GM18951 (cell line): ENCODE results near the gene VAV2.
"Not testable (repeated sequence)": the region's sequence is repeated elsewhere in the genome, so short reads cannot be mapped to it uniquely, and the experiment has no call there.

Experiments
- POLR2A ChIP-seq: IDR thresholded peaks from 4 replicates; pipeline ENCODE4 v1.6.1; 2011; ENCODE audit warnings: mild to moderate bottlenecking; ENCODE audit not compliant: insufficient read length, insufficient read depth; ENCODE audit errors: extremely low read depth
- in situ Hi-C: fragments of 300-500 bp; cut with MboI; formaldehyde crosslinking; loops from one replicate; pipeline ENCODE4 v1.12.0; 2022; ENCODE audit warnings: low sequenced_read_pairs, mixed read lengths, inconsistent platforms; ENCODE audit not compliant: unreplicated experiment

The VAV2 gene

DNA sequence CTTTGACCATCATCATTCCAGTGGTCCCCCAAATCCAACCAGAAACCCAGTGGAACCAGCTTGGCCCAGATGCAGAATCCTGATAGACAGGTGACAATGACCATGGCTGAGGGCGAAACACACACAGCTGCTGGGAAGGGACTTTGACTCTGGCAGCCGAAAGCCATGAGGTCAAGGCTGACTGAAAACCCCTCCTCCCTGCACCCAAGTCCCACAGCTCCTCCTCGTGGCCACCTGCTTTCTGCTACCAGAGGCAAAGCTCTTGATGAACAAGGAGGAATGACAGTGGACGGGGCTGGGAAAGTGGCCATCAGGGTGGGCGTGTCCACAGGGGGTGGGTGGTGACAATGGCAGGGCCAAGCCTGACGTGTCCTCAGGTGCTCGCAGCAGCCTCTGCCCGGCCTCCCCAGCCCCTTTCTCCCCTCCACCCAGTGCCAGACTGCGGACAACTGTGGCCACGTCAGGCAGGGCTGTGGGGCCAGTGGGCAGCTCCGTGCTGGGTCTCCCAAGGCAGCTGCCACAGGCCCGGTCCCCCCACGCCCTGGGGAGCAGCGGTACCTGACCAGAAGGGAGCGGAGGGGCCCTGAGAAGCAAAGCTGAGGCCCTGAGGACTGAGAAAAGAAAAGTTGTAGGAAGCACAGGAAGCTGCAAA, 223.1 kb downstream of the VAV2 start:
- in situ Hi-C loops, result no loop called here
- TF ChIP-seq POLR2A, result no peak

DNA sequence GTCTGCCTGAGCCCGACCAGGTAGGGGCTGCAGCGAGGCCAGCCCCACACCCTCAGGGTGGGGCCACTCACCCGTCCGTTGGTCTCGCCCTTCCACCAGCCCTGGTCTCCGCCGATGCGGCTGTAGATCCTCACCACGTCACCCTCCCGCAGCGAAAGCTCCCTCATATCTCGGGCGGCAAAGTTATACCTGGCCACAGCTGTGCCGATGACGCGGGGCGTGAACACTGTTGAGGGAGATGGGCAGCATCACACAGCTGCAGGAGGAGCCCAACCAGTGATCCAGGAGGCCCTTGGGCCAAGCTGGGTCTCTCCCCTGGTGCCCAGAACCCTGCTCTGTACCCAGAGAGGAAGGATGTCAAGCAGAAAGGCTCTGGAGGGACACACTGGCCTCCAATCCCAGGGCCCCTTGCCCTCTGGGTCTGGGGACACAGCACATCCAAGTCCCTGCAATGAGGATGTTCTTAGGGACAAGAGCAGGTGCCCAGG, 223.7 kb downstream of the VAV2 start:
- no peak for TF ChIP-seq POLR2A
- in situ Hi-C loops, result no loop called here

DNA sequence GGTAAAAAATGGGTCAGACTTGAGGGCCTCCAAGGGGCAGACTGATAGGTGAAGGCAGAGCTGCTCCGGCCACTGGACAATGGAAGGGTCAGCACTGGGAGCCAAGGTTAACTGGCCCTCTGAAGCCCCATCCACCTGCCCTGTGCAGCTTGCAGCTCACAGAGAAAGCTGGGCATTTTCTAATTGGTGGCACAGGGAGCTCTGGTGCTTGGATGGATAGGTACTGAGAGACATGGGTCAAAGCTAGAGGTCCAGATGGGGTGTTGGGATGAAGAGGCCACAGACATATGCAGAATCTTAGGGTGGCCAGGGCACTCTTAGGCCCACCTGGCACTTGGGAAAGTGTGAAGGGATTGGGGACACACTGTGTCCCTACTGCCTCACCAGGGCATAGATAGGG, 224.5 kb downstream of the VAV2 start:
- no peak for TF ChIP-seq POLR2A

DNA sequence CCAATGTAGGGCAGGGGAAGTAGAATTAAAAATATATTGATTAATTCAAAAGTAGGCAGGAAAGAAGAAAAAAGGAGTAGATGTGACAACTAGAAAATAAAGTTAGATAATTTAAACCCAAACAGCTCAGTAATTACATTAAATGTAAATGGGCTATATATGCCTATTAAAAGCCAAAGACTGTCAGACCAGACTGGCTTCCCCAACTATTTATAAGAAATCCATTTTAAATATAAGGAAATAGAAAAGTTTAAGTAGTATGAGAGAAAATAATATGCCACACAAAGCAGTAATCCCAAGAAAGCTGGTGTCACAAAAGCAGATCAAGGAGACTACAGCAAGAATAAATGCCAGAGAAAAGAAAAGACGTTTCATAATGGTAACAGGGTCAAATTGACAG, 225.1 kb downstream of the VAV2 start:
- in situ Hi-C loops, result no loop called here

More for the DNA sequence above, 224.5 kb downstream of the VAV2 start:
- in situ Hi-C loops, result no loop called here

DNA sequence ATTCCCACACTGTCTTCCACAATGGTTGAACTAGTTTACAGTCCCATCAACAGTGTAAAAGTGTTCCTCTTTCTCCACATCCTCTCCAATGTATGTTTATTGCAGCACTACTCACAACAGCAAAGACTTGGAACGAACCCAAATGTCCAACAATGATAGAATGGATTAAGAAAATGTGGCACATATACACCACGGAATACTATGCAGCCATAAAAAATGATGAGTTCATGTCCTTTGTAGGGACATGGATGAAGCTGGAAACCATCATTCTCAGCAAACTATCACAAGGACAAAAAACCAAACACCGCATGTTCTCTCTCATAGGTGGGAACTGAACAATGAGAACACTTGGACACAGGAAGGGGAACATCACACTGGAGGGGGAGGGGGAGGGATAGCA, 225.9 kb downstream of the VAV2 start:
- in situ Hi-C loops, result not testable (repeated sequence)

More for the DNA sequence above, 225.1 kb downstream of the VAV2 start:
- no peak for TF ChIP-seq POLR2A

DNA sequence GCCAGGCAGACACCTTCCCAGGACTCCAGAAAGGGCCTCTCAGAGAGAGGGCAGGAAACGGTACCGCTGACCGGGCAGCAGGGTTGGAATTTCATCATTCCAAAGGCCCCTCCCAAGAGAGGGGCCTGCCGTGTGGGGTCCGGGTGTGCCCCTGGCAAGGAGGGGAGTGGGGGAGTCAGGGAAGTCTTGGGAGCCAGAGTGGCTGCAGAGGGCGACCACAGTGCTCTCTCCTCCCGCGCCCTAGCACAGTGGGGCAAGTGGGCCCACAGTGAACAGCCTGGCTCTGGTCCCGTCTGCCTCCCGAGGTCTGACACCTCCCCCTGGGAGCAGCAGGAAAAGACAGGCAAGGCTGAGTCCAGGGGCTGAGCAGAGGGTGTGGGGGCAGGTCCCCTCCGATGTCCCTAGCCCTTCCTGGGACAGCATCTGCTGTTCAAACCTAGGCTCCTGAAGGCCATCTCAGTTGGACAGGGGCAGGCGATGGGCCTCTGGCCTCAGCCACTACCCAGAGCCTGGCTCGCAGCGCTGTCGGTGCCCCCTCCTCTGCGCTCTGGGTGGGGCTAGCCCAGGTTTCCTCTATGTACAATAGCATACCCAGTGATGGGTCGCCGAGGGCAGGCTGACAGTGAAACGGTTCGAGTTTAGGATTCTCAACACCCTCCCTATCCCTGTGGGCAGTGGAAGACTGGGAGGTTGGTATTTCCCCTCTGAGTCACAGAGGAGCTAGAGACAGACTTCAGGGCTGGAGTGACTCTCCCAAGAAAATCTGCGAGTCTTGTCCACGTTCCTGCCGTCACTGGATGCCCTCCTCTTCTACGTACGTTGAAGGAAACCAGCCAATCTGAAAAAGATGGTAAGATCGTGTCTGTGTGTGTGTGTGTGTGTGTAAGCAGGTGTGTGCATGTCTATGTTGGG, 228.6 kb downstream of the VAV2 start:
- in situ Hi-C loops, result no loop called here
- TF ChIP-seq POLR2A, result no peak

DNA sequence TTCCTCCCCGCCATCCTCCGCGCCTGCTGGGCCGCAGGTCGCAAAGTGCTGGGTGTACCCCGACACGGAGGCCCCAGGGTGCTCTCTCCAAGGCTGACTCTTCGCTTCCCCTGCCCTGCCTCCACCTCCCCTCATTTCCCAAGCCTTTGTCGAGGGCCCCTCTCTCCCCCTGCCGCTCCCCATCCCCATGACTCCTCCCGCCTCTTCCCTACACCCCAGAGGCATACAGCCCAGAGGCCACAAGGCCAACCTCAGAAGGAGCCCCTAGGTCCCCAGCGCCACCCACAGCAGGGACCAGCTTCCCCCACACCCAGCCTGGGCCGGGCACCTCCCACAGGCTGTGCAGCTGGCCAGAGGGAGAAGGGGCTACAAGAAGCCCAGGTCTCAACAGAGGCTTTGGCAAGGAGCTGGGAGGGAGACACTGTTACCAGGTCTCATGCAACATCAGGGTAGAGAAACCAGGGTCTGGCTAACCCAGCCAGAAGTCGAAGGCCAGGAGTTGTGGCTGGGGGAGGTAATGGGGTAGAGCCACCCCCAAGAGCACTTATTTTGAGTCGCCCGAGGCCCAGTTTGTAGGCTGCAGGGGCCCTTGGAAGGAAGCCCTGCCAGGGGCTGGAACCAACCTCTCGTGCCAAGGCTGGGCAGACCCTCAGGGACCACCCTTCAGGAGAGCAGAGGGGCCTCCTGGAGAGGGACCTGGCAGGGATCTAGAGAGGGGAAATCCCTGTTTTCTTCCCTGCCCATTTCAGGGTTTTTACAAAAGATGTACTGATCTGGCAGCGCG, 229.4 kb downstream of the VAV2 start:
- no peak for TF ChIP-seq POLR2A
- in situ Hi-C loops, result no loop called here

DNA sequence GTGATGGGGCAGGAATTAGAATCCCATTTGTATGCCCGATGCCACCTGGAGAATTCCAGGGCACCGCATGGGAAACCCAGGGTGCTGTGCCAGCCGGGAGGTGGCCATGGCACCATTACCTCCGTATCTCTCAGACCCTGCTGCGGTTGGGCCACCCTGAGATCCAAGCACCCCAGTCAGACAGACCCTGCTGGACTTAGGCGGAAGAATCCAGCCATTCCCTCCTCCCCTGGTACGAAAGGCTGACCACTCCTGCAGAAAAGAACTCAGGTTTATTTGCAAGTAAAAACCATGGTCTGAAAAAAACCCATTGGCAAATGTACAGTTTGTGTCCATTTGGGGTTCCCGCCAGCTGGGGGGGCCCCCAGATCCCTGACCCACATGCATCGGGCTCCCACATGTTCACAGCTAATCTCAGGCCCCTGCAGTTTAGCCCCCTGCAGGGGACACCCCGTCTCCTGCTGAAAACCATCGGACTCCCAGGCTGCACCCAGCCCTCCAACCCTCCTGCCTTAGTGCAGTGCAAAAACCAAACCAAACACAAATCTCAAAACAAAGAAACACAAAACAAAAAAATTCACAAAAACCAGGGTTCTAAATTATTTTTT, 230.4 kb downstream of the VAV2 start:
- in situ Hi-C loops, result no loop called here
- no peak for TF ChIP-seq POLR2A

DNA sequence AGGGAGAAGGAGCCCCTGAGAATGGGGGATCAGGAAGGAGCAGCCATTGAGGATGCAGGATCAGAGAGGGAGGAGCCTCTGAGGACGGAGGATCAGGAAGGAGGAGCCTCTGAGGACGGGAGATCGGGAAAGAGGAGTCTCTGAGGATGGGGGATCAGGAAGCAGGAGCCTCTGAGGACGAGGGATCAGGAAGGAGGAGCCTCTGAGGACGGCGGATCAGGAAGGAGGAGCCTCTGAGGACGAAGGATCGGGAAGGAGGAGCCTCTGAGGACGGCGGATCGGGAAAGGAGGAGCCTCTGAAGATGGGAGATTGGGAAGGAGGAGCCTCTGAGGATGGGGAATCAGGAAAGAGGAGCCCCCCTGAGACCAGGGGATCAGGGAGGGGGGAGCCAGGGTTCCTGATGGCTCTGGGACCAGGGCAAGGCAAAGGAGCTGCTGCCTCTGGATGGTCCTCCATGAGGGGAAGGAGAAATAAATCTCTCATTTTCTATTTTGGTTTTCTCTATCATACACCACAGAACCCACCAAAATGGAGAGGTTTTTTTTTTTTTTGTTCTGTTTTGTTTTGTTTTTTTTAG, 231.3 kb downstream of the VAV2 start:
- no peak for TF ChIP-seq POLR2A
- in situ Hi-C loops, result no loop called here

DNA sequence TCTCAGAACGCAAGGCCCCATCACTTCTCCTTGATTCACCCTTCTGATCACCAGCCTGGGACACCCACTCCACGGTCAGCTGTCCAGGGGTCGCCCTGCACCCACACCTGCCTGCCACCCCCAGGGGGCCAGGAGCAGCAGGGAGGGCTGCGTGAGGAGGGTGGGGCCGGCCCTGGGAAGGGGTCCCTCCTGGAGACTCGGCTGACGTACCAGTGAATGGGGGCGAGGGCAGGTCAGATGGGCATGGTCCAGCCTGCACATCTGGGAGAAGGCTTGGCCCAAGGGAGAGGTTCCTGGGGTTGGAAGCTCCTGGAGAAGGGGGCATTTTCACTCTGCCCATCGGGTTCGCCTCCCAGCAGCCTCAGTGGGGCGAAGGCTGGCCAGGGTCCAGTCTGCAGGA, 232.2 kb downstream of the VAV2 start:
- in situ Hi-C loops, result no loop called here
- TF ChIP-seq POLR2A, result no peak

DNA sequence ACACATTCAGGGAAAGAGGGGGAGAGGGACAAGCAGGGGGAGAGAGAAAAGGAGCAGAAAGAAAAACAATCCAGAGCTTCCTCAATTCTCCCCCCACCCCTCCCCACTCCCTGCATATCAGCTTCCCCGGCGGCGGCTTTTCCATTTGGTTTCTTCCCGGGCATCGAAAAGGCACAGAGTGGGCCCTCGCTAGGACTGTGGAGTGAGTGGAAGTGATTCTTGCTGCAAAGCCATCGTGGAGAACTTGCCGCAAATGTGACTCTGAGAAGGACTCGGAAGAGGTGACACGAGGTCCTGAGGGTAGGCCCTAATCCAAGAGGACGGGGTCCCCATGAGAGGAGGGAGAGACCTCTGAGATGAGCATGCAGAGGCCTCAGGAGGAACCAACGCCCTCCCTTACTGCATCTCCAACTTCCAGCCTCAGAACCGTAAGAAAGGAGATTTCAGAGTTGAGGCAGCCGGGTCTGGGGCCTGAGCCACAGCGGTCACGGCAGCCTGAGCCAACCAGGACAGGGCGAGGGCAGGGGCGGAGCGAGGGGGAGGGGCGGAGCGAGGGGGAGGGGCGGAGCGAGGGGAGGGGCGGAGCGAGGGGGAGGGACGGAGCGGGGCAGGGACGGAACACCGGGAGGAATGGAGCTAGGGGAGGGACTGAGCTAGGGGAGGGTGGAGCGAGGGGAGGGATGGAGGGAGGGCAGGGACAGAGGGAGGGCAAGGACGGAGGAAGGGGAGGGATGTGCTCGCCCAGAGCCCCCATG, 232.8 kb downstream of the VAV2 start:
- in situ Hi-C loops, result no loop called here
- no peak for TF ChIP-seq POLR2A

DNA sequence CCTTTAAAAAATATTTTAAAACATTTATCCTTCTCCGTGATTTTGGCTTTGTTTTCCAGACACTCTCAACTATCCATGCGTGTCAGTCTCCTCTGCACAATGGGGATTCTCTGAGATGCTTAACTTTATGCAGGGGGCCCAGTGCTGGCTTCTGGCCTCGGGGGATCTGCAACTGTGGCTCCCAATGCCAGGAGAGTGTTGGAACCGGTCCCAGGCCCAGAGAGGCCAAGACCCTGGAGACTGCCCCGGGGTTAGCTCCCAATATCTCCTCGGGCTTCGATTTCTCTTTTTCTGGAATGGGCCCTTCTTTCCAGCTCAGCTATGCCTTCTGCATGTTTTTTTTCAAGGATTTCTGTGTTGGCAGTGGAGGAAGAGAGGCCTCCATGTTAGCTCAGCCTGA, 233.9 kb downstream of the VAV2 start:
- no peak for TF ChIP-seq POLR2A
- in situ Hi-C loops, result no loop called here
